HG02885 (cell line): ENCODE results near the gene ADCY1.

Experiments
- ATAC-seq: cut with Tn5 transposase; IDR thresholded peaks from one replicate; pipeline ENCODE4 v1.9.1; 2021; ENCODE audit warnings: mild to moderate bottlenecking; ENCODE audit not compliant: unreplicated experiment, poor library complexity

Gene ADCY1

GRCh38 chr7:45686441-45687184 is 112.4 kb downstream of the ADCY1 start:
- no peak for ATAC-seq

GRCh38 chr7:45687185-45687560 is 113.0 kb downstream of the ADCY1 start:
- no peak for ATAC-seq

GRCh38 chr7:45687721-45688120 is 113.6 kb downstream of the ADCY1 start:
- no peak for ATAC-seq

- ATAC-seq = no peak
Observed at GRCh38 chr7:45688382-45688781, 114.2 kb downstream of the ADCY1 start.

GRCh38 chr7:45689011-45689796 is 115.0 kb downstream of the ADCY1 start:
- ATAC-seq = no peak

- ATAC-seq = no peak
Observed at GRCh38 chr7:45689797-45690761, 115.9 kb downstream of the ADCY1 start.

- no peak for ATAC-seq
Observed at GRCh38 chr7:45690762-45691150, 116.6 kb downstream of the ADCY1 start.

GRCh38 chr7:45691155-45691656 is 117.0 kb downstream of the ADCY1 start:
- no peak for ATAC-seq

- ATAC-seq = no peak
Observed at GRCh38 chr7:45692031-45692430, 117.9 kb downstream of the ADCY1 start.

GRCh38 chr7:45695249-45695995 is 121.3 kb downstream of the ADCY1 start:
- no peak for ATAC-seq

GRCh38 chr7:45696476-45696875 is 122.3 kb downstream of the ADCY1 start:
- ATAC-seq = no peak

- ATAC-seq = no peak
Observed at GRCh38 chr7:45697576-45698136, 123.5 kb downstream of the ADCY1 start.

- no peak for ATAC-seq
Observed at GRCh38 chr7:45698303-45699014, 124.3 kb downstream of the ADCY1 start.

GRCh38 chr7:45699015-45699309 is 124.8 kb downstream of the ADCY1 start:
- ATAC-seq = no peak

GRCh38 chr7:45699726-45700390 is 125.7 kb downstream of the ADCY1 start:
- no peak for ATAC-seq

- no peak for ATAC-seq
Observed at GRCh38 chr7:45700556-45700955, 126.4 kb downstream of the ADCY1 start.

GRCh38 chr7:45701701-45702510 is 127.7 kb downstream of the ADCY1 start:
- no peak for ATAC-seq

- no peak for ATAC-seq
Observed at GRCh38 chr7:45702751-45703150, 128.6 kb downstream of the ADCY1 start.
